D721Med (cell line): ENCODE measurements around the gene CALHM6.

Source experiments
- DNase-seq: peaks from one replicate; pipeline ENCODE4 v3.0.0; 2011; ENCODE audit warnings: low spot score; ENCODE audit not compliant: insufficient read length
- FAIRE-seq: peaks from 2 replicates; lab custom pipeline; 2011; peaks lifted over from hg19 to GRCh38; lab: Jason Lieb, UNC
- CTCF ChIP-seq: IDR thresholded peaks from 2 replicates; pipeline ENCODE4 v1.5.1; 2012; ENCODE audit warnings: mild to moderate bottlenecking, control low read depth; ENCODE audit not compliant: insufficient read depth; ENCODE audit errors: missing control alignments

The CALHM6 gene

GRCh38 chr6:116461932-116462885, 1.0 kb downstream of the CALHM6 start:
- FAIRE-seq: no peak
- TF ChIP-seq CTCF: no peak
- no peak for DNase-seq

- no peak for TF ChIP-seq CTCF
- no peak for DNase-seq
- no peak for FAIRE-seq
These were observed 2.1 kb downstream of the CALHM6 start for GRCh38 chr6:116463301-116463700.

GRCh38 chr6:116465246-116465645, 4.1 kb downstream of the CALHM6 start:
- no peak for TF ChIP-seq CTCF
- FAIRE-seq: no peak
- DNase-seq: no peak

- DNase-seq: no peak
- no peak for TF ChIP-seq CTCF
- no peak for FAIRE-seq
These were observed 5.9 kb downstream of the CALHM6 start for GRCh38 chr6:116467096-116467495.

DNA sequence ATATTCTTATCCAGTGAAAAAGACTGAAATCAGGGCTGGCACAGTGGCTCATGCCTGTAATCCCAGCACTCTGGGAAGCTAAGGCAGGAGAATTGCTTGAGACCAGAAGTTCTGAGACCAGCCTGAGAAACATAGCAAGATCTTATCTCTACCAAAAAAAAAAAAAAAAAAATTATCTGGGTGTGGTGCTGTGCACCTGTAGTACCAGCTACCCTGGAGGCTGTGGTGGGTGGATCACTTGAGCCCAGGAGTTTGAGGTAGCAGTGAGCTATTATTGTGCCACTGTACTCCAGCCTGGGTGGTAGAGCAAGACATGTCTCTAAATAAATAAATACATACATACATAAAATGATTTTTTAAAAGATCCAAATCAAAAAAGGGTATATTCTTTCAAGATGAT, 6.3 kb downstream of the CALHM6 start:
- FAIRE-seq (no peak), DNase-seq (no peak)
- TF ChIP-seq CTCF: no peak

DNA sequence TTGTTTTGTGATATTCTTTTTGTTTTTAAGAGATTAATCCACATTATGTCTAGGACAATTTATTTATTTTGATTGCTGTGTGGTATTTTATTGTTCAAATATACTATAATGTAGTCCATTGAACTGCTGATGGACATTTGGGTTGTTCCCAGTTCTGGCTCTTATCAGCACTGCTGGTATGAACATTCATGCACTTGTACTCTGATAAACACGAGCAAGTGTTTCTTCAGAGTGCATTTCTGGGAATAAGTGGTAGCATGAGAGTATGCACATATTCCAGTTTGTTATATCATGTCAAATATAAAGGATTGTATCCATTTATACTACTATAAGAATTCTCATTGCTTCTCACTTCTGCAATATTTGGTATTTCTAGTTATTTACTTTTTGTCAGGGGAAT, 7.1 kb downstream of the CALHM6 start:
- no peak for FAIRE-seq
- TF ChIP-seq CTCF: no peak
- no peak for DNase-seq

- no peak for TF ChIP-seq CTCF
- DNase-seq: no peak
- FAIRE-seq: no peak
These were observed 10.4 kb downstream of the CALHM6 start for GRCh38 chr6:116471531-116471930.
